Central memory CD4-positive, alpha-beta T cell (primary cell): ENCODE results near the gene GGACT.

Source experiments
- DNase-seq: peaks from one replicate; pipeline ENCODE4 v3.0.0; 2022

Gene GGACT

GRCh38 chr13:100510208-100510957, 78.2 kb downstream of the GGACT start:
- no peak for DNase-seq

- DNase-seq = no peak
These were observed 79.6 kb downstream of the GGACT start for GRCh38 chr13:100508996-100509395.

GRCh38 chr13:100508455-100508854, 80.1 kb downstream of the GGACT start:
- DNase-seq = no peak

- DNase-seq = no peak
These were observed 81.8 kb downstream of the GGACT start for GRCh38 chr13:100506600-100507422.

GRCh38 chr13:100506154-100506553, 82.4 kb downstream of the GGACT start:
- DNase-seq = no peak

GRCh38 chr13:100503622-100504021, 85.0 kb downstream of the GGACT start:
- DNase-seq = no peak

- DNase-seq = no peak
These were observed 86.1 kb downstream of the GGACT start for GRCh38 chr13:100502446-100502845.

GRCh38 chr13:100497389-100497788, 91.2 kb downstream of the GGACT start:
- no peak for DNase-seq

- DNase-seq = no peak
These were observed 93.1 kb downstream of the GGACT start for GRCh38 chr13:100495455-100495854.

GRCh38 chr13:100493418-100493817, 95.2 kb downstream of the GGACT start:
- DNase-seq = no peak

GRCh38 chr13:100491164-100491842, 97.3 kb downstream of the GGACT start:
- no peak for DNase-seq

GRCh38 chr13:100490692-100491091, 97.9 kb downstream of the GGACT start:
- DNase-seq = no peak

GRCh38 chr13:100485265-100485664, 103.3 kb downstream of the GGACT start:
- DNase-seq = no peak

GRCh38 chr13:100484702-100485101, 103.9 kb downstream of the GGACT start:
- DNase-seq = no peak

- no peak for DNase-seq
These were observed 104.7 kb downstream of the GGACT start for GRCh38 chr13:100483841-100484381.

- no peak for DNase-seq
These were observed 105.5 kb downstream of the GGACT start for GRCh38 chr13:100483139-100483538.

GRCh38 chr13:100480676-100481075, 107.9 kb downstream of the GGACT start:
- no peak for DNase-seq
